HL-60 (cell line): ENCODE results near the gene KLHL40.

ENCODE experiments used
- POLR2AphosphoS5 ChIP-seq: IDR thresholded peaks from 2 replicates; pipeline ENCODE4 v1.6.1; 2012; ENCODE audit warnings: low read depth
- TF ChIP-seq, protein P1 (sequence below): IDR thresholded peaks from one replicate; pipeline ENCODE4 v1.5.1; 2011; ENCODE audit warnings: low read length, control low read depth, inconsistent platforms; ENCODE audit not compliant: insufficient read depth
- TF ChIP-seq, protein P2 (sequence below): IDR thresholded peaks from 2 replicates; pipeline ENCODE4 v1.6.1; 2012; ENCODE audit warnings: low read depth; ENCODE audit not compliant: insufficient replicate concordance

DNA sequence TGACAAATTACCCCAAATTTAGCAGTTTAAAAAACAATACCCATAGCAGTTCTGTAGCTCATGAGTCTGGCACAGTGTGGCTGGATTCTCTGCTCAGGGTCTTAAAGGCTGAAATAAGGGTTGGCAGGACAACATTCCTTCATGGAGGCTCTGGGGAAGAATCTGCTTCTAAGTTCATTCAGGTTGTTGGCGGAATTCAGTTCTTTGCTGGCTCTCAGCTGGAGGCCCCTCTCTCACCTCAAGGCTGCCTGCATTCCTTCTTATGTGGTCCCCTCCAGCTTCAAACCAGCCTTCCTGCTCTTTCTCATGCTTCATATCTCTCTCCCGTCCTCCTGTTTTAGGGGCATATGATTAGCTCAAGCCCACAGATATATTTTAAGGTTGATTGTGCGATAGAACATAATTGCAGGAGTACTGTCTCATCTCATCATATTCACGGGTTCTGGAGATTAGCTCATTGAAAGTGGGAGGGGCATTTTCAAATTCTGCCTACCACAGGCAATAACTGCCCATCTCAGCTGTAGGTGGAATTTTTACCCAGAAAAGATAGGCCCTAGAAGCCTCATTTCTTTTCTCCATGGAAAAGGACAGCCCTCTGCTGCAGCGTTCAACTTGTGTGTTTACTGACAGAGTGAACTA, 37.4 kb upstream of the KLHL40 start:
- no peak for TF ChIP-seq POLR2AphosphoS5
- TF ChIP-seq, protein P1, sequence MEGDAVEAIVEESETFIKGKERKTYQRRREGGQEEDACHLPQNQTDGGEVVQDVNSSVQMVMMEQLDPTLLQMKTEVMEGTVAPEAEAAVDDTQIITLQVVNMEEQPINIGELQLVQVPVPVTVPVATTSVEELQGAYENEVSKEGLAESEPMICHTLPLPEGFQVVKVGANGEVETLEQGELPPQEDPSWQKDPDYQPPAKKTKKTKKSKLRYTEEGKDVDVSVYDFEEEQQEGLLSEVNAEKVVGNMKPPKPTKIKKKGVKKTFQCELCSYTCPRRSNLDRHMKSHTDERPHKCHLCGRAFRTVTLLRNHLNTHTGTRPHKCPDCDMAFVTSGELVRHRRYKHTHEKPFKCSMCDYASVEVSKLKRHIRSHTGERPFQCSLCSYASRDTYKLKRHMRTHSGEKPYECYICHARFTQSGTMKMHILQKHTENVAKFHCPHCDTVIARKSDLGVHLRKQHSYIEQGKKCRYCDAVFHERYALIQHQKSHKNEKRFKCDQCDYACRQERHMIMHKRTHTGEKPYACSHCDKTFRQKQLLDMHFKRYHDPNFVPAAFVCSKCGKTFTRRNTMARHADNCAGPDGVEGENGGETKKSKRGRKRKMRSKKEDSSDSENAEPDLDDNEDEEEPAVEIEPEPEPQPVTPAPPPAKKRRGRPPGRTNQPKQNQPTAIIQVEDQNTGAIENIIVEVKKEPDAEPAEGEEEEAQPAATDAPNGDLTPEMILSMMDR, result no peak
- TF ChIP-seq, protein P2, sequence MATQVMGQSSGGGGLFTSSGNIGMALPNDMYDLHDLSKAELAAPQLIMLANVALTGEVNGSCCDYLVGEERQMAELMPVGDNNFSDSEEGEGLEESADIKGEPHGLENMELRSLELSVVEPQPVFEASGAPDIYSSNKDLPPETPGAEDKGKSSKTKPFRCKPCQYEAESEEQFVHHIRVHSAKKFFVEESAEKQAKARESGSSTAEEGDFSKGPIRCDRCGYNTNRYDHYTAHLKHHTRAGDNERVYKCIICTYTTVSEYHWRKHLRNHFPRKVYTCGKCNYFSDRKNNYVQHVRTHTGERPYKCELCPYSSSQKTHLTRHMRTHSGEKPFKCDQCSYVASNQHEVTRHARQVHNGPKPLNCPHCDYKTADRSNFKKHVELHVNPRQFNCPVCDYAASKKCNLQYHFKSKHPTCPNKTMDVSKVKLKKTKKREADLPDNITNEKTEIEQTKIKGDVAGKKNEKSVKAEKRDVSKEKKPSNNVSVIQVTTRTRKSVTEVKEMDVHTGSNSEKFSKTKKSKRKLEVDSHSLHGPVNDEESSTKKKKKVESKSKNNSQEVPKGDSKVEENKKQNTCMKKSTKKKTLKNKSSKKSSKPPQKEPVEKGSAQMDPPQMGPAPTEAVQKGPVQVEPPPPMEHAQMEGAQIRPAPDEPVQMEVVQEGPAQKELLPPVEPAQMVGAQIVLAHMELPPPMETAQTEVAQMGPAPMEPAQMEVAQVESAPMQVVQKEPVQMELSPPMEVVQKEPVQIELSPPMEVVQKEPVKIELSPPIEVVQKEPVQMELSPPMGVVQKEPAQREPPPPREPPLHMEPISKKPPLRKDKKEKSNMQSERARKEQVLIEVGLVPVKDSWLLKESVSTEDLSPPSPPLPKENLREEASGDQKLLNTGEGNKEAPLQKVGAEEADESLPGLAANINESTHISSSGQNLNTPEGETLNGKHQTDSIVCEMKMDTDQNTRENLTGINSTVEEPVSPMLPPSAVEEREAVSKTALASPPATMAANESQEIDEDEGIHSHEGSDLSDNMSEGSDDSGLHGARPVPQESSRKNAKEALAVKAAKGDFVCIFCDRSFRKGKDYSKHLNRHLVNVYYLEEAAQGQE, result no peak
